KBM-7 (cell line): Measurements from ENCODE around the gene MGAT5.

ENCODE experiments used
- DNase-seq: peaks from one replicate; pipeline ENCODE4 v3.0.0-alpha.2; 2015
- in situ Hi-C: fragments of 300-500 bp; cut with MboI; formaldehyde crosslinking; loops from 2 replicates; pipeline ENCODE4 v1.14.3; 2020; ENCODE audit warnings: low sequenced_read_pairs, low pct_unique_long_range_greater_than_20kb, mixed read lengths

The MGAT5 gene

DNA sequence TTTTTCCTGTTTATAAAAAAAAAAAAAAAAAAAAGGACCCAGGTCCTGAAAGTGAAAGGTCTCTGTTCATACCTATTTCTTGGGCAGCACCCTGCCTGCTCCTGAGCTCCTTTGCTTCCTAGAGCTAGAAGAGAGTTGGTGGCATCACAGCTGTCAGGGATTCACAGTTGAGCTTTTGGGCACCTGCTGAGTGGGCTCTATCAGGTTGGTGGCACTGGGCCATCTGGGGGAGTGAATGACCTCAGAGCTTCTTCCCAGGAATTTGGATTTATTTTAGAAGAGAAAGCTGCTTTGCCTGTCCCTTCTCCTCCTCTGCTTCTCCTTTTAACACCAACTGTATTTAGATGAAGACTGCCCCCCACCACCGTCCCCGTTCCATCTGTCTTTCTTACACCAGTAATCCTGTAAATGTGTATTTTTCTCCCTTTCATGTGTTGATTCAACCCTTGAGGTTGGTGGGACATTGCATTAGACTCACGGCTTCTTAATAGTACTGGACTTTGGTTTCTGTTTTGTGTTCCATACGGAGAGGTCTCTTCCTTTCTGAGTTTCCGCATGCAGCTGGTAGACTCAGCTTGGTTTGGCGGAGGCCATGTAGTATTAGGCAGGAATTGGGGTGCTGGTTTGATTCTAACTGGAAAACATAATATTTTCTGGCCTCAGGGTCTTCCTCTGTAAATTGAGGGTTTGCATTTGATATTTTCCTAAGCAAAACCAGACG is 7.6 kb upstream of the MGAT5 start:
- in situ Hi-C loops: loop anchor here (25.0 kb wide), 2 partner anchors 166 to 359 kb away; no protein-coding TSS in a partner anchor
- no peak for DNase-seq

DNA sequence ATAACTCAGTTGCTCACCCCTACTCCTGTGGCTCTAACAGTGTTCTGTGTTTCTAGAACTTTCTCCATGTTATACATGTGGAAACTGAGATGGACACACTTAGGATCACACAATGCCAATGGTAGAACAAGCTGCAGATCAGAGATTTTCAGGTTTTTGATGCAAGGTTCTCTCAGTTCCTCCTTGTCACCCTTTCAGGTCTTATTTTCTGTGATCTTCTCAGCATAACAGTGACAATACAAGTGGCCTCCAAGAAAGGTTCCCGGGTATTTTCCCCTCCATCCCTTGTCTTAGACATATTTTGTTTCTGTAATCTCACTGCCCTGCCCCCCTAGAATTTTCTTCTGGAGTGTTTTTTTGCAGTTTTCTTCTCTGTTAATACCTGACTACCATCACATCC is 6.2 kb upstream of the MGAT5 start:
- DNase-seq: no peak
- in situ Hi-C loops: loop anchor here (25.0 kb wide), 2 partner anchors 165 to 360 kb away; no protein-coding TSS in a partner anchor

DNA sequence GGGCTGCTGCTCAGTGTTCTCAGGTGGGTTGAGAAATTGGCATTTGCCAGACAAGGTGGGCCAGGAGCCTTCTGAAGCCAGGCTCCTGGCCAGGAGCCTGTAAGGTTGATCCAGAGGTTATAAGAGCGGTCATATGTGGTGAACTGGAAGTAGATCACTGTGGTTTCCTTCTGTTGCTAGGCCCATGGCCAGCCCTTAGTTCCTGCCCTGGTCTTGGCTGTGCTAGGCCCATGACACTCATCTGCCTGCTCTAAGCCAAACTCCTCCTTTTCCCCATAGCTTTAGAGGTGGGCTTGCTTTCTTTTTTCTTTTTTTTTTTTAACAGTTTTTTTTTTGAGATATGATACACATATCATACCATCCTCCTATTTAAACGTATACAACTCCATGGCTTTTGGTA is 5.0 kb upstream of the MGAT5 start:
- in situ Hi-C loops: loop anchor here (25.0 kb wide), 2 partner anchors 163 to 362 kb away; no protein-coding TSS in a partner anchor
- no peak for DNase-seq

DNA sequence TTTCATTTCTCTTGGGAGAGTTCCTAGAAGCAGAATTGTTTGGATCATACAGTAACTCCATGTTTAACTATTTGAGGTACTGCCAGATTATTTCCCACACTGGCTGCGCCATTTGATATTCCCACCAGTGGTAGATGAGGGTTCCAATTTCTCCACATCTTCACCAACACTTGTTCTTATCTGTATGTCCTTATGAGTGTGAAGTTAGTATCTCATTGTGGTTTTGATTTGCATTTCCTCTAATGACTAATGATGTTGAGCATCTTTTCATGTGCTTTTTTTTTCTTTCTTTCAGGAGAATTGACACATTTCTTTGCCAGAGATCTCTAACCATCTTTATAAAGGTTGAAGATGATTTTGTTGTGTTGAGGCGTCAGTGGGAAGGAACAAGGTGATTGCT is 4.1 kb upstream of the MGAT5 start:
- in situ Hi-C loops: loop anchor here (25.0 kb wide), 2 partner anchors 163 to 362 kb away; no protein-coding TSS in a partner anchor

DNA sequence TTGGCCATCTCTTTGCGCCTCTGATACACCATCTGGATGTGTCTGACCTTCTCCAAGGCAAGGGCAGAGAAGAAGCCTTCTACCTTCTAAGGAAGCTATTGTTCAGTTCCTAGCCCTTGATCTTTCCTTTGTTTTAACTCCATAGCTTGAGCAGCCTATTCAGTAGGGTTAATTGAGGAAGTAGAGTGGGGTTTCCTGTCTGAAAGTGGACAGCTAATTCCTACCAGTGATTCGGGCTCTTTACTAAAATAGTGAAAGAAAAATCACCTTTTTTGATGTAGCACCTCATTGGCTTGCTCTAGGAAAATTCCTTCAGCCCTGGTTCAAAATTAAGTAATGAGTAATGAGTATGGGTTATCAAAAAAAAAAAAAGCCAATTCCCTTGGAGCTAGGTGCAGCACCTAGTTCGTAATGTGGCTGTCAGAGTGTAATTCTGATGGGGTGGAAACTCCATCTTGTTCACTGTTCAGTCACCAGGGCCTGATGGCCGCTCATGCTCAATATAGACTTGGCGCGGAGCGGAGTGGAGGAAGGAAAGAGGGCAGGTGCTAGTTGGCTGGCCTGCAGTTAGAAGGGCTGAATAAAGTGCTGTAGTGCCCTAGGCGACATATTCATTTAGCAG is 2.9 kb upstream of the MGAT5 start:
- DNase-seq: peak; percentile 33
- in situ Hi-C loops: no loop called here

More for the DNA sequence above, 4.1 kb upstream of the MGAT5 start:
- DNase-seq: no peak

DNA sequence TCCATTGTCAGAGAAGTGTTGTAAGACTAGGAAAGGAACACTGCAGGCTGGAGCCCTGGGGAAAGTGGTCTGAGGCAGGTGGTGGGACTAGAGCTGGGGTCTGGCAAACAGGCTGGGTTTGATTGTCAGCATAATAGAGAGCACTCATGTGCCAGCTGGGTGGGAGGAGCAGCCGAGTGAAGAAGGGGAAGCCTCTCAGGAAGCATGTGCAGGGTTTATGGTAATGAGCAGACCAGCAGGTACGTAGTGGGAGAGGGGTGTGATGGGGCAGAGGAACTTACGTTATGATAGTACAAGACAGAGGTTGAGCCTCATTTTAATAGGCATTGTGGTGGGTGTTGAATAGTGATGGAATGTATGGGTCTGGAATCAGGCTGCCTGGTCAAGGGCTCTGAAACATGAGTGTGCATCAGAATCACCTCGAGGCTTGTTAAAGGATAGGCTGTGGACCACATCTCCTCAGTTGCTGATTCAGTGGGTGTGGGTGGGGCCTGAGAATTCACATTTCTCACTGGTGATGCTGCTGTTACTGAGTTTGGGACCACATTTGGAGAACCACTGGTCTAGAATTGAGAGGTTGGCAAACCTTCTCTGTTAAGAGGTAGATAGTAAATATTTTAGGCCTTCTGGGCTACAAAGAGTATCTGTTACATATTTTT is 1.7 kb upstream of the MGAT5 start:
- in situ Hi-C loops: no loop called here
- DNase-seq: peak; percentile 45

DNA sequence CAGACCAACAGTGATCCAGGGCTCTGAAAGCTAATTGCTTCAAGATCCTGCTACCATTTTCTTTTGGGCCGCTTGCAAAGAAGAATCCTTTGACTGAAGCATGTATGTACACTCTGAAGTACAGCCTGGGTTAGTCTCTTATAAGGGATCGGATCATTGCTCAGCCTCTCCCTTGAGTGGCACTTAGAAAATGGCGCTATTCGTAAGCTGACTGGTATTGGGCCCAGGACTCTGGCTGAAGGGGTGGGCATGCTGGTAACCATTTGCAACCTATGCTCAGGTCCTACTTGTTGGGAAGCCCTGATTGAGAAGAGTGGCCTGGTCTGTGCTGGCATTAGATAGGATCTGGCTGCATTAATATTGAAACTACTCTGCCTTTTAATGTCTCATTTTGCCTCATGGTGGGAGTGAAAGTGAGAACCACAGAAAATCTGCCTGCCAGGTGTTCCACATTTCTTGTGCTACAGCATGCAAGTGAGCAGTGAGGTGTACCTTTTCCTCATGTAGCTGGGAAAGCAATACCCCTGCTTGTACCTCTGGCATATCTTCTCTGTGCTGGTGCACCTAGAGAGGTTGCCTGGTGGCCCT is 661 bp upstream of the MGAT5 start:
- no peak for DNase-seq
- in situ Hi-C loops: no loop called here

DNA sequence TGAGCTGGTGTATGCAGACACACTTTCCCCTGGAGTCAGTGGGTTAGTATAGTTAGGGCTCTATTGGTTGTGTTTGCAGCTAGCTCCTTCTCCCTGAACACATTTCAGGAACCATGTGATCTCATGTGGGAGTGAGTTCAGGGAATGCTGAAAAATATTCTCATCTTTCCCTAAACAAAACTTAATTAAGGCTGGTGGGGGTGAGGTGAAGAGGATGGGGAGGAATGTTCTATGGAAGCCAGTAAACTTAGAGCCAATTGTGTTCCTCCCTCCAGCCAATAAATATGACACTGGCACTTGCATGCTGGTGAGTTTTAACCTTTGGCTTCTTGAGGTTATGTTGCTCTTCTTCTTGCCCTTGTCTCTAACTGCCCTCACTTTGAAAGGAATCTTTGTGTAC is 952 bp downstream of the MGAT5 start:
- in situ Hi-C loops: no loop called here
- no peak for DNase-seq

DNA sequence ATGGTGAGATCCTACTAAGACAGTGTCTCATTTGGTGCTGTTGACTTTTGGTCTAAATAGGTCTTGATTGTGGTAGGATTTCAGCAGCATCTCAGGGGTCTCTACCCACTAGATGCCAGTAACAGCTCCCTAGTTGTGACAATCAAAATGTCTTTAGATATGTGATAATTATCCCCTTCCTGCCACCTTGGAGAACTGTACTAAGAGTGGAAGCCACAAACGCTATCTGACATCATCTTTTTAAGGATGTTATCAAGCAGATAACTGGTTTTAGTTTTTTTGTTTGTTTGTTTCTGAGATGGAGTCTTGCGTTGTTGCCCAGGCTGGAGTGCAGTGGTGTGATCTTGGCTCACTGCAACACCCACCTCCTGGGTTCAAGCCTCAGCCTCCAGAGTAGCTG is 3.1 kb downstream of the MGAT5 start:
- no peak for DNase-seq
- in situ Hi-C loops: no loop called here

DNA sequence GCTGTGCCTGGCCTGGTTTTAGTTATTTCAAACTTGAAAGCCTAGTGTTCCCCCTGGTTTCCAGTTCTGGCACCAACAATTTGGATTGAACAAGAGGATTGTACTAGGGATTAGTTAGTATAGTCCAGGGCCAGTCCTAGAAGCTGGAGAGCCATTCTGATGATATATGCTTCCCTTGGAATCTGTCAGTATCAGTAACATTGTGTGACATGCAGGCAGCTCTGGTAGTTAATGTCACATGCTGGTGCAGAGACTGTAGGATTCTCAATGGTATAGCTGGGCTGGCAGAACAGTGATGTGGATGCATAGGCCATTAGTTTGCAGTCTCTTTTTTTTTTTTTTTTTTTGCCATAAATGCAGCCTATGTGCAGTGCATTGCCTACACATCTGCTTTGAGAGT is 3.6 kb downstream of the MGAT5 start:
- in situ Hi-C loops: no loop called here
- DNase-seq: no peak

DNA sequence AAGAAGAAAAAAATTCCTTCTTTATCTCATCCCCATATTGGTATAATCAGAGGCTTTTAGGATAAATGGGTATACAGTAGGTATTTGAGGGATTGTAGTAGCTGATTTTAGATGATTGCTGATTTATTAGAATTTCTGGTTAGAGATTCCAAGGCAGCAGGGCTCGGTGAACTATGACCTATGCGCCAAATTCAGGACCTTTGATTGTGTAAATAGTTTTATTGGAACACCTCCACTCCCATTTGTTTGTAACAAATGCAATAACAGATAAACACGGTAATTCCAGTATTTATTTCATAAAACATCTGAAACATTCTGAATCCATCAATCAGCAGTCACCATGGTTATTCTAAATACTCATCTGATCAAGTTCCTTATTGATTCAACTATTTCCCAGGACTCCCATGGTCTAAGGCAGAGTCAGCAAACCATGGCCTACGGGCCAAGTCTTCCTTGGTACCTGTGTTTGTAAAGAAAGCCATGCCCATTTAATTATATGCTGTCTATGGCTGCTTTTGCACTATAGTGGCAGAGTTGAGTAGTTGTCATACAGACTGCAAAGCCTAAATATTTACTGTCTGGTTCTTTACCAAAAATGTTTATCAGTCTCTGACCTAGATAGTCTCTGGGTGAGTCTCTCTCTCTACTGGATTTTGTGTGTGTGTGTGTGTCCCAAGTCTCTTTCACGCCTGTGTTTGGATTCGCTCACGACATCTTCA is 4.3 kb downstream of the MGAT5 start:
- in situ Hi-C loops: no loop called here
- DNase-seq: no peak

DNA sequence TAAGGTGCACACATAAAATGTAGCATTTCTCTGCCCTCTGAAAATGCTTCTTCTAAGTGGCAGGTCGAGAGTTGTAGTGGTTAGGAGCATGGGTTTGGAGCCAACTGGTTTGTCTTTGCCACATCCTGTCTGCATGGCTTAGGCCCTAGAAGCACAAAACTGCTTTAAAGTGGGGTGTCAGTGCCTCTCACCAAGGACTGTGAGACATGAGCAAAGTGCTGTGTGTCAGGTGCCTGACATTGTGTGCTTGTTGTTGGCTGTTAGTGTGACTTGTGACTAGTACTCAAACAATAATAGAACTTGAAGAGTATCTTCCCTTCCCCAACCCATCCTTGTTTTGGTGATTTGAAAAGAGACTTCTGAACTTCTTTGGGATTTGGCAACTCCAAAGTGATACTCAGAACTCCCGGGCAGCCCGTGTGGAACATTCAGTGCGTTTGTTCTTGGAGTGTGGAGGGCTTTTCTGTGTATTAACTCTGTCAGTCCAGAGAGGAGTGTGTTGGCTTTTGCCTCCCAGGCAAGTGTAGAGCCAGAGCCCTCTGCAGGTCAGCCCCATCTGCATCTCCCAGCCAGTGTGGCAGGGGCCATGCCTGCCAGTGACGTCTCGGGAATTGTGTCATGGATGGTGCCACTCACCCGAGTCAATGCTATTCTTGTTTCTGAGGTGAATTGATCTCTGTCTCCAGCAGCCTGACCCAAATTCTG is 5.0 kb downstream of the MGAT5 start:
- DNase-seq: no peak

DNA sequence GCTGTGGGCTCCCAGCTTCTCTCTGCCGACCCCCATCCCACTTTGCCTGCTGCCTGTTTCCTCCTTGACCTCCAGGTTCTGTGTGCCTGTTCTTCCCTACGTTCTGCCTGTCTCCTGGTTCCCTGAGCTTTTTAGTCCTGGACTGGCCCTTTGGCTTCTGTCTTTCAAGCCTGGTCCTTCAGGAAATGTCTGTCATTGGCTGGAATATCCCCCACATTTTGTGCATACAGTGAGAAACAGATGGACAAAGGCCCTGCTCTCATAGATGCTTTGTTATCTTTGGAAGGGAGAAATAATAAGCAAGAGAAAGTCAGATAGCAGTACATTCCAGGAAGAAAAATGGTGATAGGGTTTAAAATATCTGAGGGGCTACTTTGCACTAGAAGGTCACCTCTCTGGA is 5.7 kb downstream of the MGAT5 start:
- in situ Hi-C loops: no loop called here
- no peak for DNase-seq

More for the DNA sequence above, 5.0 kb downstream of the MGAT5 start:
- in situ Hi-C loops: no loop called here

DNA sequence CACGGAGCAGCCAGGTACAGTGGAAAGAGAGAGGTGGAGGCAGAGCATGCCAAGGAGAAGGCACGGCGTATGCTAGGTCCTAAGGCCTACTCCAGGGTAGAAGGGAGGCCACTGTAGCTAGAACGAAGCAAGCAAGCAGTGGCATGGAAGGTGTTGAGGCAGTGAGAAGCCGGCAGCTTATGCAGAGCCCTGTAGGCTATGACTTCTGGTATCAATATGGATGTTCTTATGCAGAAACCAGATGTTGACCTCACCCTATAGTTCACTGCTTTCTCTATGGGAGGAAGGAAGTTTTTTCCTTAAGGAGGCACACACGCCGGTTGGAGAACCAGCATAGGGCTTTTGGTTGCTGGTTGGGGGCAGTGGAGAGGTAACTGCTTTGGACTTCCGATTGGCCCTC is 6.1 kb downstream of the MGAT5 start:
- in situ Hi-C loops: no loop called here
- DNase-seq: no peak

DNA sequence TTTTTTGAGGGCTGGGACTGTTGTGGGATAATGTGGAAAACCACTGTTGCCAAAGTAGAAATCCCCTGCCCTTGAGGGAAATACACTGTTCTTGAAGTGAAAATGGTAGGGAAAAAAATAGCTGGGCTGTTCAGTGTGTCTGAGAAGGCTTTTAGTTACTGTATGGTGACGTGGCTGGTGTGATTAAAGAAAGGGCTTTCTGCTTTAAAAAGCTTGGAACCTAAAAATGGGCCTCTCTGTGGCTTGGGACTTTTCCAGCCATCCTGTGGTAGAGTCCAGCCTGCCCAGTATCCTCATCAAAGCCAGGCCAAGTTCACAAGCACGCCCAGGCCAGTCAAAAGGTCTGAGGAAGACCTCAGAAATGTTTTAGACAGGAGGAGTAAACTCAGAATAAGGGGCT is 6.8 kb downstream of the MGAT5 start:
- DNase-seq: no peak
- in situ Hi-C loops: no loop called here

DNA sequence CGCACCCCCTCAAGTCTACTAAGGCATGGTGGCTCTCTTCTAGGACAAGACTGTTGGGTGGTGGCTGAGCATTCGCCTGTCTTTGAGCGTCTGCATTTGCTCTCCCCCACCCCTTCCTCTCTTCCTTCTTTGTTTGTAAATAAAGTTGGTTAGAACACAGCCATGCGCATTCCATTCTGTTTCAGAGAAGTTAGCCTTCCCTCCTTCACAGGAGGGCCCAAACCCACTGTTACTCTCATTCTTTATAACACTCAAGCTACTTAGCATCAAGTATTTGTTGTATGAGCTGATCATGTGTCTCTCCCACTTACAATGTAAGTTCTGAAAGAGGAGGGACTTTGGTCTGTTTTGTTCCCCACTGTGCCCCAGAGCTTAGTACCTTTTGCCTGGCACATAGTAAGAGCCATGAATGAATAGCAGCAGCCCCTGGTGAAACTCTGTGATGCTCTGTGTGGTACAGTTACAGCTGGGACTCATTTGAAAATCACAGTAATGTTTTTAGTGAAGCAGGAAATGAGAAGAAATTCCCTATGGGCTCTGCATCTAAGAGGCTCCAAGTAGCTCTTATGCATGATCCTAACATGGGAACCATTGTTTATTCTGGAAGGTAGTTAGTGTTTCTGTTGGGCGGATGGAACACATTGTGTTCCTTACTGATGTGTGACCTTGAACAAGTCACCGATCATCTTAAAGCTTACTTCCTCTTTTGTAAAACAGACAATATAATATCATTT is 7.7 kb downstream of the MGAT5 start:
- in situ Hi-C loops: no loop called here
- peak; percentile 25 for DNase-seq

DNA sequence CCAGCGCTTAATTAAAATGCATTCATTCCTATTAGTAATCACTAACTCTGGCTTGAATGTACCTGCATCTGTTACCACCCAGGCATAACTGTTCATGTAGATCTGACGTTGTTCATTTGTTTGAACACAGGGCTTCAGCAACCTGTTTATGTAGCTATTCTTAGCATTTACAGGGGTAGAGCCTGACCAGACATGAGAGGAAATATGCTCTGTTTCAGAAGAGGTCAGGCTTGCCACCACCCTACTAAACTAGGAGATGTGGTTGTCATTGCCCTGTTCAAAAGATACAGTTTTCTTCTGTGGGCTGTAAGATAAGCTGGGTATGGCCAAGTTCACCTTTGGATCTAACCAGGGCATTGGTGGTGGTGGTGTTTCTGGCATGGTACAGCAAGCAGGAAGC is 8.8 kb downstream of the MGAT5 start:
- DNase-seq: no peak
- in situ Hi-C loops: no loop called here

DNA sequence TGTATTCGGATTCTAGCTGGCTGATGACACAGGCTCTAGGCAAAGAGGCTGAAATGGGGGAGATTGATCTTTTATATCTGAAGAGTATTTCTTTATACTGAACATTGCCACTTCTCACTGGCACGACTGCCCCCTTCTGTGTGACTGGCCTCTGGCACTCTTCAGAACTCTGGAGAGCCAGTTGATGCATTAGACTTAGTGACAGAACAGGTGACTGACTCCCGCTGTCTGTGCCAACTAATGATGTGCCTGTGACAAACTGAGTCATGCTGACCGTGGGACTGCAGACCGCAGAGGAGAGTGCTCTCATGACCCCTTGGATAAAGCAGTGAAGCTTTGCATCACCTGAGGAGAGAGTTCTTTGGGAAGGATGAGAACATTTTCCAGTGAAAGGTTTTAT is 14.4 kb downstream of the MGAT5 start:
- no peak for DNase-seq
- in situ Hi-C loops: no loop called here
